Breast epithelium (tissue), 4 donors: ENCODE measurements around the gene TUBGCP5. TPM values are rescaled to one million over a fixed set of nuclear protein-coding genes. Genes with fewer than 3 reads are reported as not detected.
"Not testable (repeated sequence)": the region's sequence is repeated elsewhere in the genome, so short reads cannot be mapped to it uniquely, and the experiment has no call there.

Experiments
- DNase-seq, 2 donors: peaks; one replicate each; pipeline ENCODE4 v3.0.0-alpha.2; 2019; ENCODE audit warnings: low spot score in 2 of 2
- H3K27ac ChIP-seq, 2 donors: fragments of 200-600 bp; sonication (generic) in 1 of 2; one replicate each; pipeline ENCODE4 v1.5.1; 2016 to 2019; ENCODE audit warnings: mild to moderate bottlenecking in 1 of 2
- H3K27me3 ChIP-seq, 2 donors: fragments of 200-600 bp; sonication (generic) in 1 of 2; one replicate each; pipeline versions ENCODE4 v1.5.1 to v1.6.0; 2017 to 2019; ENCODE audit warnings: control low read depth in 1 of 2, mild to moderate bottlenecking in 1 of 2
- H3K36me3 ChIP-seq: fragments of 200-600 bp; one replicate; pipeline ENCODE4 v1.5.1; 2019
- H3K4me1 ChIP-seq, 2 donors: fragments of 200-600 bp; sonication (generic); one replicate each; pipeline ENCODE4 v1.5.1; 2016 to 2019; ENCODE audit warnings: control low read depth in 1 of 2
- H3K4me3 ChIP-seq, 3 donors: fragments of 200-600 bp; sonication (generic); 1 replicate in 2 of 3; 2 replicates in 1 of 3; pipeline ENCODE4 v1.5.1; 2016 to 2019; ENCODE audit warnings: mild to moderate bottlenecking in 3 of 3, moderate library complexity in 2 of 3
- H3K9me3 ChIP-seq, 2 donors: fragments of 200-600 bp; sonication (generic) in 1 of 2; one replicate each; pipeline ENCODE4 v1.5.1; 2016 to 2019; ENCODE audit warnings: control low read depth in 1 of 2
- CTCF ChIP-seq, 3 donors: fragments of 450-650 bp; IDR thresholded peaks; one replicate each; pipeline ENCODE4 v1.5.1; 2016 to 2017; ENCODE audit warnings: antibody characterized with exemption in 3 of 3, mild to moderate bottlenecking in 3 of 3, moderate library complexity in 3 of 3
- POLR2A ChIP-seq: fragments of 450-650 bp; IDR thresholded peaks from one replicate; pipeline ENCODE4 v1.6.1; 2016; ENCODE audit warnings: antibody characterized with exemption, mild to moderate bottlenecking, moderate library complexity
- POLR2AphosphoS5 ChIP-seq, 3 donors: sonication (generic); formaldehyde crosslinking; IDR thresholded peaks; one replicate each; pipeline ENCODE4 v1.6.1; 2017; ENCODE audit warnings: antibody characterized with exemption in 3 of 3
- intact Hi-C: fragments of 100-400 bp; cut with DNase I; formaldehyde crosslinking; loops from one replicate; pipeline ENCODE4 v1.15.1; 2023; ENCODE audit warnings: low total_unique reads
- total RNA-seq, 3 donors: library from RNA; depleted of rRNA; stranded (reverse); fragments of >200 nt; gene quantifications; one replicate each; pipeline ENCODE4 v1.1.0, GENCODE V29; 2016

The TUBGCP5 gene
- total RNA-seq, 3 donors from 2014 or later: 27.5 to 33.6 (median 28.0) TPM

DNA sequence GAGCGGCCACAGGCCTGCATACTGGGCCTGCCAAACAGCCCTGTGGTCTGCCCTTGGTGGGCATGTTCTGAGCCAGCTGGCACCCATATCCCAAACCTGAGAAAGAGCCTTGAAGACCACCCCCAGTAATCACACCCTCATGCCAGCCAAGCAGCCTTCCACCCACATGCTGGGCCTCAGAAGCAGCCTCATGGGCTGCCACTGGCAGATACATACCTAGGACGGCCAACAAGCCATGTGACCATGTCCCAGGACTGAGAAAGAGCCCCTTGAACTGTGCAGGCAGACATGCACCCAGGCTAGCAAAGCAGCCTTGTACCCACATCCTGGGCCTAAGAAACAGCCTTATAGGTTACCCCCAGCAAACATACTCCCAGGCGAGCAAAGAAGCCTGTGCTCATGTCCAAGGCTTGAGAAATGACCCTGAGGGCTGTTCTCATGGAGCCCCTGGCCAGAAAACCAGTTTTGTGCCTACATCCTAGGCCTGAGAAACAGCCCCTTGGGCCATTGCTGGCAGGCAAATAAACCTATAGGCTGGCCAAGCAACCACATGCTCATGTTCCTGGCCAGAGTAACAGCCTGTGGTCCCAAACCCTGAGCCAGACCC is 24.9 kb downstream of the TUBGCP5 start:
- no peaks in the 10 kb centered on the region for H3K9me3 ChIP-seq
- no peaks in the 10 kb centered on the region for H3K27me3 ChIP-seq
- H3K36me3 ChIP-seq: no peaks in the 10 kb centered on the region
- no peak overlapping the region for H3K27ac ChIP-seq
- intact Hi-C loops: no loop called here
- no peak for DNase-seq
- H3K4me3 ChIP-seq: no peak overlapping the region
- TF ChIP-seq CTCF (IDR thresholded peaks at IDR 0.05): no peak
- no peak for TF ChIP-seq POLR2AphosphoS5 (IDR thresholded peaks at IDR 0.05)
- no peak for TF ChIP-seq POLR2A
- no peaks in the 10 kb centered on the region for H3K4me1 ChIP-seq

DNA sequence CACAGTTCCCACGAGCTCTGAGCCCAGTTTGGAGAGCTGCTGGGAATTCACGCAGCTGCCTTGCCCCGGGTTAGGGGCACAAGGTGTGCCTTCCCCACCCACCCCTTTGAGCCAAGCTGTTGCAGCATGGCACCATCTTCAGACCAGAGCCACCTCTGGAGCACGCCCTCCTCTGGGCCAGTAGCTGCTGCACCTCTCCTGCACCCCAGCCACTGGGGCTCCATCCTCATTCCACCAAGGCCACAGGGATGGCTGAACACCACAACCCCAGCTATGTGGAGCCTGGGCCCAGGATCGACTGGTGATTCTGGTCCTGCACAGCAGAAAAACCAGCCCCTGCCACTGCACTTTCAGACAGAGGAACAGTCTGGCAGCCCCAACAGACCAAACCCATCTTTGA is 25.7 kb downstream of the TUBGCP5 start:
- no peaks in the 10 kb centered on the region for H3K36me3 ChIP-seq
- H3K4me1 ChIP-seq: no peaks in the 10 kb centered on the region
- TF ChIP-seq CTCF (IDR thresholded peaks at IDR 0.05): no peak
- no peak for TF ChIP-seq POLR2AphosphoS5 (IDR thresholded peaks at IDR 0.05)
- no peak for TF ChIP-seq POLR2A
- no peaks in the 10 kb centered on the region for H3K9me3 ChIP-seq
- H3K27ac ChIP-seq: no peak overlapping the region
- intact Hi-C loops: no loop called here
- H3K27me3 ChIP-seq: no peaks in the 10 kb centered on the region
- H3K4me3 ChIP-seq: no peak overlapping the region
- DNase-seq: no peak

- H3K36me3 ChIP-seq, H3K27ac ChIP-seq, H3K4me3 ChIP-seq, H3K9me3 ChIP-seq, intact Hi-C loops, DNase-seq, H3K27me3 ChIP-seq, H3K4me1 ChIP-seq: not testable (repeated sequence)
These were observed 26.8 kb downstream of the TUBGCP5 start for GRCh38 chr15:23012616-23013015.

DNA sequence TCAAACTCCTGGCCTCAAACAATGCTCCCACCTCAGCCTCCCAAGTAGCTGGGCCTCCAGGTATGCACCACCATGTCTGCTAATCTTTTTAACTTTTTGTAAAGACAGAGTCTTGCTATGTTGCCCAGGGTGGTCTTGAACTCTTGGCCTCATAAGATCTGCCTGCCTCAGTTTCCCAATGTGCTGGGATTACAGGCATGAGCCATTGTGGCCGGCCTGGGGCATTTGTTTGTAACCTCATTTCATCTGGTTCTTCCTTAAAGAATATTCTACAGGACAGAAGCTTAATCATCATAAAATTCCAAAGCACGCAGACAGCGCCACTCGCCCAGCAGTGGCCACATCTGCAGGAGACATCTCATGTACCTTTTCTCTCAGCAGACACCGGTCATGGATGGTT is 35.6 kb downstream of the TUBGCP5 start:
- no peak for DNase-seq
- no peak for TF ChIP-seq POLR2AphosphoS5 (IDR thresholded peaks at IDR 0.05)
- no peak for TF ChIP-seq CTCF (IDR thresholded peaks at IDR 0.05)
- TF ChIP-seq POLR2A: no peak
- H3K9me3 ChIP-seq: no peaks in the 10 kb centered on the region
- intact Hi-C loops: no loop called here
- H3K4me1 ChIP-seq: no peaks in the 10 kb centered on the region
- no peaks in the 10 kb centered on the region for H3K36me3 ChIP-seq
- H3K27ac ChIP-seq: no peak overlapping the region
- H3K27me3 ChIP-seq: no peaks in the 10 kb centered on the region
- no peak overlapping the region for H3K4me3 ChIP-seq

- TF ChIP-seq POLR2AphosphoS5 (IDR thresholded peaks at IDR 0.05) (no peak), CTCF (IDR thresholded peaks at IDR 0.05) (no peak), POLR2A (no peak)
- Histone ChIP-seq H3K27me3 (no peaks in the 10 kb centered on the region), H3K36me3 (no peaks in the 10 kb centered on the region), H3K9me3 (no peaks in the 10 kb centered on the region), H3K27ac (no peak overlapping the region), H3K4me1 (no peaks in the 10 kb centered on the region), H3K4me3 (no peak overlapping the region)
- no peak for DNase-seq
- intact Hi-C loops: no loop called here
These were observed 36.4 kb downstream of the TUBGCP5 start for GRCh38 chr15:23002920-23003319.

- DNase-seq: no peak
- intact Hi-C loops: no loop called here
- Histone ChIP-seq H3K27me3 (no peaks in the 10 kb centered on the region), H3K4me3 (no peak overlapping the region), H3K9me3 (no peaks in the 10 kb centered on the region), H3K27ac (no peak overlapping the region), H3K36me3 (no peaks in the 10 kb centered on the region), H3K4me1 (no peaks in the 10 kb centered on the region)
- TF ChIP-seq POLR2A (no peak), CTCF (IDR thresholded peaks at IDR 0.05) (no peak), POLR2AphosphoS5 (IDR thresholded peaks at IDR 0.05) (no peak)
These were observed 43.6 kb downstream of the TUBGCP5 start for GRCh38 chr15:22995795-22996194.
